Raji (cell line): ENCODE results near the gene INCA1.
A peak's percentile ranks its signal among the peaks of the same experiment; 100 is the strongest.

Source experiments
- POLR2A ChIP-seq: IDR thresholded peaks from 2 replicates; pipeline ENCODE4 v1.6.1; 2011; ENCODE audit warnings: low read depth, low read length, control low read depth; ENCODE audit not compliant: insufficient read depth

Gene INCA1

GRCh38 chr17:4967539-4968485 is 29.5 kb downstream of the INCA1 start, which contains the start of gene SPAG7:
SPAG7 (minus strand) TSS chr17:4967817; CDS start chr17:4967804, 13 bp downstream.
- peak; percentile 65 for TF ChIP-seq POLR2A

GRCh38 chr17:4966844-4967538 is 30.3 kb downstream of the INCA1 start:
- peak; percentile 19; the same call in 1 of the 2 replicates for TF ChIP-seq POLR2A

- TF ChIP-seq POLR2A = no peak
These were observed 31.9 kb downstream of the INCA1 start for GRCh38 chr17:4965311-4965986.

- TF ChIP-seq POLR2A = no peak
These were observed 36.9 kb downstream of the INCA1 start for GRCh38 chr17:4960279-4960922.

- no peak for TF ChIP-seq POLR2A
These were observed 37.9 kb downstream of the INCA1 start for GRCh38 chr17:4959261-4959965.

GRCh38 chr17:4958102-4958501 is 39.2 kb downstream of the INCA1 start:
- TF ChIP-seq POLR2A = no peak

GRCh38 chr17:4956493-4957061 is 40.7 kb downstream of the INCA1 start:
- no peak for TF ChIP-seq POLR2A

- no peak for TF ChIP-seq POLR2A
These were observed 42.2 kb downstream of the INCA1 start for GRCh38 chr17:4955091-4955490.

GRCh38 chr17:4953451-4953961 is 43.8 kb downstream of the INCA1 start:
- TF ChIP-seq POLR2A = no peak

GRCh38 chr17:4951486-4951885 is 45.8 kb downstream of the INCA1 start:
- no peak for TF ChIP-seq POLR2A

- TF ChIP-seq POLR2A = no peak
These were observed 46.5 kb downstream of the INCA1 start, which contains the start of gene ENO3 for GRCh38 chr17:4950746-4951204. ENO3 (plus strand) TSS chr17:4951119; CDS start chr17:4951830, 711 bp downstream.

- peak; percentile 62 for TF ChIP-seq POLR2A
These were observed 47.1 kb downstream of the INCA1 start for GRCh38 chr17:4950075-4950745.
